HG03571 (cell line): Measurements from ENCODE around the gene COL9A2.
A peak's percentile ranks its signal among the peaks of the same experiment; 100 is the strongest.

ENCODE experiments used
- ATAC-seq: cut with Tn5 transposase; IDR thresholded peaks from one replicate; pipeline ENCODE4 v1.9.1; 2021; ENCODE audit not compliant: unreplicated experiment

COL9A2 gene

GRCh38 chr1:40318970-40319621 is 2.0 kb upstream of the COL9A2 start:
- ATAC-seq: no peak

DNA sequence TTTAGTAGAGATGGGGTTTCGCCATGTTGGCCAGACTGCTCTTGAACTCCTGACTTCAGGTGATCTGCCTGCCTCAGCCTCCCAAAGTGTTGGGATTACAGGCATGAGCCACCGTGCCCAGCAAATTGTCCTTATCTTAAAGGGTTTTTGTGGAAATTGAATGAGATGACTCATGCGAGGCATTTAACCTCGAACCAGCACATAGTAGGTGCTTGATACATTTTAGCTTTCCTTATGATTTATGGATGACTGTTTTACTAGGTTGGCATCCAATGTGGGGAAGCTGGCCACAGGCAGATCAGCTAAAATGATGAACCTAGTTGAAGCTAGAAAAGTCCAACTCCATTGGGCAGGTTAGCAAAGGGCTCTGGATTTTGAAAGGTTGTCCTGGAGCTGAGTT is 1.4 kb upstream of the COL9A2 start:
- no peak for ATAC-seq

DNA sequence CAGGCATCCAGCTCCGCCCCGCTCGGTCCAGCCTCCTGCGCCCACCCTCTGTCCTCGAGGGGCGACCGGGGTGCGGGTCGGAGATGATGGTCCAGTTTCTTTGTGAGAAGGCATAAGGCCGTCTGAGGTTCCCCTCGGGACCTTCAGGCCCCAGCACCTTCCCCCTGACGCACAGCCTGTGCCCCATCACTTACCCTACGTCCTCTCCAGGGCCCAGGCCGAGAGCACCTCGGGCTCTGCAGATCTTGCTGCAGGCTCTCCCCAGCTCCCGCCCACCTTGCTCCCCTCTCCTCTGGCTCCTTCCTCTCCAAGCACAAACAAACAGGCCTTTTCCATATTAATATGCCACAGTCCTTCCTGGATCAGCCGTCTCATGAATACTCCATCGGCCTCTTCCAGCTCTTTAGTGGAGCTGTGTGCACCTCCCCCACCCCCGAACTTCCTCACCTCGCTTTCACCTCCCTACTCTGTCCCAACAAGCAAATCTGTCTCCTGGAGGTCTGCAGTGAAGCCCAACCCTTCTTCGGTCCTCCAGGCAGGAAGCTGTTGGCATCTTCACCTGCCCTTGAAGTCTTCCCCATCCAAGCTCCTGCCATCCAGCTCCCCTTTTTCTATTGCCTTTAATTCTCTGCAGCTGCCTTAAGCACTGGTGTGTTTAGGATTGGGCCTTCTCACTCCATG is 448 bp upstream of the COL9A2 start:
- no peak for ATAC-seq

GRCh38 chr1:40315795-40316594 is 1.1 kb downstream of the COL9A2 start:
- no peak for ATAC-seq

DNA sequence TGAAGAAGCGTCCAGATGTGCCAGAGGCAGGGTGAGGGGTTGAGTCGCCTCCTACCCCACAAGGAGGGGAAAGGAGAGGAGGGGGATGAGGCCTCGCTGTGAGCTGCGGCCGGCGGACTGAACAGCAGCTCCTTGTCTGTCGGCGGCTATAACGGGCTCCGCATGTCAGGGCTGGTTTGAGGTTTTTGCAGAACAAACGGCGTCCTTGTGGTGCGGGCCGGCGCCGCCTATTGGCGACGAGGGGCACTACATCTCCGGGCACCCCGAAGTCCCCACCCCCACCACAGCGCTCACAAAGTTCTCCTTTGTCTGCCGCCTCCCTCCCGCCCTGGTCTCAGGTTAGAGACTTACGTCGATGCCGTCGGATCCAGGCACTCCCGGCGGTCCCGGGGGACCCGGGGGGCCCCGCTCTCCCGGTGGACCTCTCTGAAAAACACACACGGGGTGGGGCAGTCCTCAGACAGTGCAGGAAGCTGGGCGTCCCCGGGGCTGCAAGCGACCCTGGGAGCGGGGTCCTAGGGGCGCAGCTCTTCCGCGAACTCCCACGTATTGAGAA is 1.8 kb downstream of the COL9A2 start:
- no peak for ATAC-seq

DNA sequence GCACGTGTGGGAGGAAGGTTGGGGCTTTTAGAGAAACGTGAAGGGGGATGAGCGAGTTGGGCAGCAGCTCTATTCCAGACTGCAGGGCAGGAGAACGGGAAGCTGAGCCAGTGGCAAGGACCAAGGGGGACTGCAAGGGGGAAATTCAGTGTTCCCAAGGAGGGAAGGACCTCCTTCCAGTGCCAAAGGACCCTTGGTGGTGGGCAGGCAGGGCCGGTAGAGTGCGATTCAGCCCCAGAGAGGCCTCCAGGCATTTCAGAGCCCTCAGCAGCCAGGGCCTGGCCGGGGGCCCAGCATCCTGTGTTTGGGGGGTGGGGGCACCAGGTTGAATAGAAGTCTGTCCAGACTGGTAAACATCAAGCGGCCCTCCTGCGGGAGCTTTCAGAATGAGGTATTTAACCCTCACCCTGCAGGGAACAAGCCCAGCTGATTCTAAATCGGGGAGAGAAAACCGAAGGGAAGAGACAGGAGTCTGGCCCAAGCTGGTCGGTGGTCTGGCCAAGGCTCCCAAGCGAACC is 2.3 kb downstream of the COL9A2 start:
- ATAC-seq: no peak

DNA sequence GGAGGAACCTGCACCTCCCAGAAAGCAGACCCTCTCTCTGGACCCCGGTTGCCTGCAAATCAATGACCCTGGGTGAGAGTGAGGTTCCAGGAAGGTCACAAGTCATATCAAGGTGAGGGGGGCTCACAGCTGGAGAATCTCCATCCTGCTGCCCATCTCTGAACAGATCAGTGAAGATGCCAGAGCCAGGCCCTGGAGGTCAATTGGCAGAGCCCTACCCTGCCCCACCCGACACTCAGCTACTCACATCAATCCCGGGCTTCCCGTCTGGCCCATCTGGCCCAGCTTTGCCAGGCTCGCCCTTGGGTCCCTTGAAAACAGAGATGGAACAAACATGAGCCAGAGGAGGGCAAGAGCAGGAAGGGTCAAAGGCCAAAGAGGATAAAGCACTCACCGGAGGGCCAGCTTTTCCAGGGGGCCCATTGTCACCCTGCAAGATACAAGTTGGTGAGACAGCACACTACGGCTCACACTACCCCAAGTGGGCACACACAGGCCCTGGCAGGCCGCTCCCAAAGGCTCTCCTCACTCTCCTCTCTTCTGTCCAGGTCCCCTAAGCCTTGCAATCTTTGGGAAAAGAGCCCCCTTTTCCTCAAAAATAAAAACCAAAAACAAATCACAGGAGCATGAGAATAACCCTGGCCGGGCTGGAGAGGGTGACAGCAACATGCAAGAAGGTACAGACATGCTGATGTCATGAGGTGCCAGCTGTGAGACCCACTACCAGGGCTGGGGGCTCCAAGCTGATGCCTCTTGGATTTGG is 2.9 kb downstream of the COL9A2 start:
- no peak for ATAC-seq

DNA sequence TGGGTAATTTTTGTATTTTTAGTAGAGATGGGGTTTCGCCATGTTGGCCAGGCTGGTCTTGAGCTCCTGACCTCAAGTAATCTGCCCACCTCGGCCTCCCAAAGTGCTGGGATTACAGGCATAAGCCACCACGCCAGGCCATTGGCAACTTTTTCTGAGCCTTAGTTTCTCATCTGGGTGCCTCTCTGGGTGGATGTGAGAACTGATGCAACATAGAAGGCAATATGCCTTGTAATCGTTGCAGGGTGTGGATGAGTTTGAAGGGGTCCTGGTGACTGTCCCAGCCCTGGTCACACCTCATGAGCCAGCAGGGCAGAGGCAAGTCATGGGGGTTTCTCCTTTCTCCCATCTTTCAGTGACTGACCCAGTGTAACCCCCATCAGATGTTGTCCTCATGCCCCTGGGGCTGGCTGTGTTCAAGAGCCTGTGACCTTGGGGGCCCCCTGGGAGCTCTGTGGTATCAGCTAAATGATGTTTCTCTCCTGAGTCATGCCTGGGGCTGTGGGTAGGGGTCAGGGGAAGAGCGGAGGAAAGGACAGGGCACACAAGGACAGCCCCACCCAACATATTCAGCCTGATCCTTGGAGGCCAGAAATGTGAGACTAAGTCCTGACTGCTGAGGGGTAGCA is 3.6 kb downstream of the COL9A2 start:
- no peak for ATAC-seq

DNA sequence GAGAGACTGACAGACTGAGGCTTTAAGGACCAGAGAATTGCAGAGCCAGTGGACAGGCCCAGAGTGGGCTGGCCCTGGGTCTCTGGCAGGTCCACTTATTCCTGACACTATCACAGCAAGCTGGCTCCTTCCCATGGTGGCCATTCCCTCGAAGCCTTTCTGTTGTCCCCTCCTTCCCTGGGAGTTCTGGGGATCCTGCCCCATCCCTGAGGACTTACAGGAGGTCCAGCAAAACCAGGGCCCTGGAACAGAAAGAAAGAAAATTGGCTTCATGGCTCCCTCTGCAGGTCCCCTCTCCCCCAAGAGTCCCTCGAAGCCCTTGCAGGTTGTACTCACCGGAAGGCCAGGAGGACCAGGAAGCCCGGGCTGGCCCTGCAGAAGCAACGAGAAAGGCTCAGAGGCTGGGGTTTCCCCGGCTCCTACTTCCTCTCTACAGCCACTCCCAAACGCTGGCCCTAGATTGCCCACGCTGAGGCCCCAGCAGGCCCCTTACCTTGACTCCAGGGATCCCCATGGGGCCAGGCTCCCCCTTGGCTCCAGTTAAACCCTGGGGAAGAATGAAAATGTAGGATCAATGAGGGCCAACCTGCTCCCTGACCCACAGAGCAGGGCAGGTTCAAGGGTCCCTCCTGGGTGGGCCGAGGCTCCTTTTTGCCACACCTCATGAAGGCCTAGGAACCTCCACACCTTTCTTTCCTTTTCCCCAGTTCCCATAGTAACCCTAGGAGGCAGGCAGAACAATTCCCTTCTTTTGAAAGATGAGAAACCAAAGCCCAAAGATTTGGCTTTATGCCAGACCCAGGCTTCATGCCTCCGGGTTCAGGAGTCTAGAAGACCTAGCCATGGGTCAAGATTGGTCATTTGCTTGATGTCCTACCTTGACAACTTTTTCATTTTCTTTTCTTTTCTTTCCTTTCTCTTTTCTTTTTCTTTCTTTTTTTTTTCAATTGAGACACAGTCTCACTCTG is 4.6 kb downstream of the COL9A2 start:
- ATAC-seq: peak; percentile 48

DNA sequence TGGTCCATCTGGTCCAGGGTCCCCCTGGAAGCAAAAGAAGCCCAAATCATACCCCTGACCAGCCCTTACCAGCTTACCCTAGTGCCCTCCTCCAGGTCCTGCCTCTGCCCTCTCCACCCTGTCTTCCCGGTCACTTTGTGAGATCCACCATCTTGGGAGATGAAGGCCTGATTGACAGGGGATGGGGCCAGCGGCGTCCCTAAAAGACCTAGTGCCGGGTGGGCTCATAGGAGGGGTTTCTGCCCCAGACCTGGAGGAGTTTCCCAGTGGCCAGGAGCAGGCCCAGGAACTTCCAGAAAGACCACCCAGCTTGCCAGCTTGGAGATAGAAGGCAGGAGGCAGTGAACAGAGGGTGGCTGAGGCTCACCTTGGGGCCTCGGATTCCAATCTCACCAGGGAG is 5.4 kb downstream of the COL9A2 start:
- no peak for ATAC-seq

DNA sequence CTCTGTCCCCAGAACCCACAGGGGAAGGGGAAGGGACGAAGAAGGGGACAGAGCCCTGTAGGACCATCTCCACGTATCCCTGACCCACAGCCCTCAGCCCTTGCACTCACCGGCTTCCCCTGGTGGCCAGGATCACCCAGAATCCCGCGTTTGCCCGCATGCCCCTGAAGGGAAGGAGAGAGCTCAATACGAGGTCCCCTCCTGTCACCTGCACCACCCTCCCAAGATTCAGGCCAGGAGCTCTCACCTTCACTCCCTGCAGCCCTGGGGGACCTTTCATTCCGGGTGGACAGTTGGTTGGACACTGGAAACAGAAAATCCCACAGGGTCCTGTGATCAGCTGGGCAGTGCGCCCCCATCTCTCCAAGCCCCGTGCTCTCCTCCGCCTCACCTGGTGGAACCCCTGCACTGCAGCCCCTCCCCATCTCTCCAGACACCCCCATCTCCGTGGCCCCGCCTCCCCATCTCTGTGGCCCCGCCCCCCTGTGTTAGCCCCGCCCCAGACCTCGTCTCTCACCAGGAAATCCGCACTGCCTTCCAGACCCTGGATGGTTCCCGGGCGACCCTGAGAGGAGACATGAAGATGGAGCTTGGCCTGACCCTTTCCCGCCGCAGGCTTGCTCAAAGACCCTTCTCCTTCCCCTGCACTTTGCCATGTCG is 6.0 kb downstream of the COL9A2 start:
- ATAC-seq: no peak

GRCh38 chr1:40310129-40310461 is 7.0 kb downstream of the COL9A2 start:
- ATAC-seq: no peak

DNA sequence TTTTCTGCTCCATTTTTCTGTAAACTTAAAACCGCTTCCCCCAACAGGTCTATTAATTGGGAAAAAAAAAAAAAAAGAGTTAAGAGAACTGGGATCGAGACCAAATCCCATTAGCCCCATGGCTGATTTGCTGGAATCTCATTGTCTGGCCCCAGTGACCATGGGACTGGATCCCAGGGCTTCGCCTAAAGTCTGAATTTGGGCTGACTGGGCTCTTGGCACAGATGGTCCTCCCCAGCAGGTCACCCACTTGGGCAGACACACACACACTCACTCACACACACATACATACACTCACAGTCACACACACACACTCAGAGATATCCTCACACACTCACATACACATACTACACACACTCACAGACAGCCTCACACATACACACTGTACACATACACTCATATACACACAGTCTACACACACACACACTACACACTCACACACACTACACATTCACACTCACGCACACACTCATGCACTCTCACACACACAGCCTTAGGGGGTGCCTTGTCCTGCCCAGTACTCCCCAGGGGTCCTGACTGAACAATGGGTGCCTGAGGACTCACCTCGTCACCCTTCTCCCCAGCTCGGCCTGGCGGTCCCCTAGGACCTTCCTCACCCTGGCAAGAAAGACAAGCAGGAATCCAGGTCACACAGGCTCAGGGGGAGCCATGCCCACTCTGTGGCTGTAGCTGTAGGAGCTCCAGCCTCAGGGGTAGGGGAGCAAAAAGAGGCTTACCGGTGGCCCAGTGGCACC is 7.5 kb downstream of the COL9A2 start:
- ATAC-seq: no peak

DNA sequence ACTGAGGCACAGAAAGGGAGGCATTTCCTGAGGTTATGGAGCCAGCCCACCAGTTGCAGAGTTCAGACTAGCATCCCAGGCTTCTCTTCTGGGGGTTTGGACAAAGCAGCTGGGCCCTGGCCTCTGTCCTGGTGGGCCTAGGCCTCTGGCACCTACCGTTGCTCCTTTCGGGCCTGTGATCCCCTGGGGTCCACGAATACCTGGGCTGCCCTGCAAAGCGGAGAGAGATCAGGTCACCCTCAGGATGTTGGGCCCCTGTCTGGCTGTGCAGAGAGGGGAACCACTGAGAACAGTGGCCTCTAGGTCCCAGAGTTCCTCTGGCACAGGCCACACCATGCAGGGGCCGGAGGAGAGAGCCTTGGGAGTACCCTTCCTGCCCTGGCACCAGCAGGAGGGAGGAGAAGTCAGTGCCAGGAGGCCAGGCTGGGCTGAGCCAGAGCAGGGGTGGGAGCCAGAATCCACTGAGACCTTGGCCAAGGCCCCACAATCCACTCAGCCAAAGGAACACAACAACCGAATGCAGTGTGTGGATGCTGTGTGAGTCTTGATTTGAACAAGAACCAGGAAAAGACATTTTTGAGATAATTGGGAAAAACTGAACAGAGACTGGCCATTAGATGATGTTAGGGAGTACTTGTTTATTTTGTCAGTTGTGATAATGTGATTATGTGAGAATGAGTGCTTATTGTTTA is 8.9 kb downstream of the COL9A2 start:
- ATAC-seq: no peak

DNA sequence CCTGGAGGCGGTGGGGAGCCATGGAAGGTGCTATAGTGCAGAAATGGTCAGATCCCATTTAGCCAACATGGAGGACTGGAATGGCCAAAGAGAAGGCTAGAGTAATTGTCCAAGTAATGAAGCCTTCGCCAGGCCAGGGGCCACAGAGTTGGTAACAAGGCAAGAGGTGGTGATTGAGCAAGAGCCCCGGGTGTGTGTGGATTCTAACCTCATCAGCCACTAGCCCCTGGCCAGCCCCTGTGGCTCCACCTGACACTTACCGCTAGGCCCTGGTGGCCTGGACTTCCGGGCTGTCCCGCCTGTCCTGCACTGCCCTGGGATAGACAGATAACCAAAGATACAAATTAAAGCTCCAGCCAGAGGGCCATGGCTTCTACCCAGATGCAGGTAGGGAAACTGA is 9.9 kb downstream of the COL9A2 start:
- no peak for ATAC-seq

GRCh38 chr1:40306296-40306695 is 10.8 kb downstream of the COL9A2 start:
- ATAC-seq: no peak

- ATAC-seq: no peak
Observed at GRCh38 chr1:40305871-40306270, 11.2 kb downstream of the COL9A2 start.

GRCh38 chr1:40305451-40305850 is 11.6 kb downstream of the COL9A2 start:
- no peak for ATAC-seq
